NCI-H1436 treated with DMSO at 0.1 percent for 48 hours (cell line): ENCODE results near the gene CDK7.
"Not testable (repeated sequence)": the region's sequence is repeated elsewhere in the genome, so short reads cannot be mapped to it uniquely, and the experiment has no call there.

ENCODE experiments used
- DNase-seq: peaks from one replicate; lab custom pipeline; 2025; lab: John Stamatoyannopoulos, UW

The CDK7 gene

GRCh38 chr5:69237877-69238276 is 3.2 kb downstream of the CDK7 start:
- DNase-seq, result no peak

- no peak for DNase-seq
Measured at GRCh38 chr5:69238760-69239251, 4.1 kb downstream of the CDK7 start.

DNA sequence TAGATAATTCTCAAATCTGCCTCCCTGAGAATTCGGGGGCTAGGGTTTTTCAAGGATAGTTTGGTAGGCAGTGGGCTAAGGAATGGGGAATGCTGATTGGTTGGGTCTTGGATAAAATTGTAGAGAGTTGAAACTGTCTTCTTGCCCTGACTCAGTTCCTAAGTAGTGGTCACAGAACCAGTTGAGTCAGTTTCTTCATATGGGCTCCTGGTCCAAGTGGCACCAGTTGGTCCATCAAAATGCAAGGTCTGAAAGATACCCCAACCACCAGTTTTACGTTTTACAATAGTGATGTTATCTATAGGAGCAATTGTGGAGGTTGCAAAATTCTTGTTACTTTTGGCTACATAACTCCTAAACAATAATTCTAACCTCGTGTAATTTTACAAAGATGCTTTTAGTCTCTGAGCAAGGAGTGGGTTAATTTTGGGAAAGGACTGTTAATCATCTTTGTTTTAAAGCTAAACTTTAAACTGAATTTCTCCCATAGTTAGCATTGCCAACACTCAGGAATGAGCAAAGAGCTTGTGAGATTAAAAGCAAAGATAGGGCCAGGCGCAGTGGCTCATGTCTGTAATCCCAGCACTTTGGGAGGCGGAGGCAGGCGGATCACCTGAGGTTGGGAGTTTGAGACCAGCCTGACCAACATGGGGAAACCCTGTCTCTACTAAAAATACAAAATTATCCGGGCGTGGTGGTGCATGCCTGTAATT is 7.7 kb downstream of the CDK7 start:
- DNase-seq, result no peak

DNA sequence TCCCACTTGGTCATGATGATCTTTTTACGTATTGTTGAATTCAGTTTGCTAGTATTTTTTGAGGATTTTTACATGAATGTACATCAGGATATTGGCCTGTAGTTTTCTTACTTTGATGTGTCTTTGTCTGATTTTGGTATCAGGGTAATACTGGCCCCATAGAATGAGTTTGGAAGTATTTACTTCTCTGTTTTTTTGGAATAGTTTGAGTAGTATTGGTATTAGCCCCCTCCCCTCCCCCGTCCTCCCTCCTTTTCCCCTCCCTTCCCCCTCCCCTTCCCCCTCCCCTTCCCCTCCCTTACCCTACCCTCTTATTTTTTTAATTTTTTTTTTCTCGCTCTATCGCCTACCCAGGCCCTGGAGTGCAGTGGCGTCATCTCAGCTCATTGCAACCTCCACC is 10.3 kb downstream of the CDK7 start:
- no peak for DNase-seq

- DNase-seq, result no peak
Measured at GRCh38 chr5:69248019-69248418, 13.3 kb downstream of the CDK7 start.

- no peak for DNase-seq
Measured at GRCh38 chr5:69250593-69250992, 15.9 kb downstream of the CDK7 start.

DNA sequence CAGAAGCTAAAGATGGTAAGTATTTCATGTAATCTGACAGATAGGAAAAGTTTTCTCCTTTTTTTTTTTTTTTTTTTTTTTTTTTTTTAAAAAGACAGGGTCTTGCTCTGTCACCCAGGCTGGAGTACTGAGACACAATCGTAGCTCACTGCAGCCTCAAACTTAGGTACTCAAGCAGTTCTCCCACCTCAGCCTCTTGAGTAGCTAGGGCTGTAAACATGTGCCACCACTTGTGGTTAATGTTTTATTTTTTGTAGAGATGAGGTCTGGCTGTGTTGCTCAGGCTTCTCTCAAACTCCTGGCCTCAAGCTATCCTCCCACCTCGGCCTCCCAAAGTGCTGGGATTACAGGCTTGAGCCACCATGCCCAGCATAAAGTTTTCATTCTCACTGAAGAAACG is 17.8 kb downstream of the CDK7 start:
- DNase-seq, result no peak

GRCh38 chr5:69255940-69256339 is 21.3 kb downstream of the CDK7 start:
- not testable (repeated sequence) for DNase-seq

- DNase-seq, result no peak
Measured at GRCh38 chr5:69257577-69257976, 22.9 kb downstream of the CDK7 start.

GRCh38 chr5:69261034-69261433 is 26.3 kb downstream of the CDK7 start:
- DNase-seq, result no peak

DNA sequence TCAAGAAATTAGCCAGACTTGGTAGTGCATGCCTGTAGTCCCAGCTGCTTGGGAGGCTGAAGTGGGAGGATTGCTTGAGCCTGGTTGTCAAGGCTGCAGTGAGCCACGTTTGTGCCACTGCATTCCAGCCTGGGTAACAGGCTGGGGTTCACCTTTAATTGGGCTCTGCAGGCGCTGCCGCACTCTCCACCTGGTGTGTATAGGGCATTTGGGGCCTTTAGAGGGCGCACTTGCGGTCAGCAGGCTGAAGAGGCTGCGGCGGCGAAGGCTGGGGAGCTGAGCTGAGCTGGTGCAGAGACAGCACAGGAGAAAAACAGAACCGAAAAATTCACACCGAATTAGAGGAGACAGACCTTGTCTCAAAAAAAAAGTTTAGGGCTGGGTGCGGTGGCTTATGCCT is 31.2 kb downstream of the CDK7 start:
- DNase-seq, result no peak

DNA sequence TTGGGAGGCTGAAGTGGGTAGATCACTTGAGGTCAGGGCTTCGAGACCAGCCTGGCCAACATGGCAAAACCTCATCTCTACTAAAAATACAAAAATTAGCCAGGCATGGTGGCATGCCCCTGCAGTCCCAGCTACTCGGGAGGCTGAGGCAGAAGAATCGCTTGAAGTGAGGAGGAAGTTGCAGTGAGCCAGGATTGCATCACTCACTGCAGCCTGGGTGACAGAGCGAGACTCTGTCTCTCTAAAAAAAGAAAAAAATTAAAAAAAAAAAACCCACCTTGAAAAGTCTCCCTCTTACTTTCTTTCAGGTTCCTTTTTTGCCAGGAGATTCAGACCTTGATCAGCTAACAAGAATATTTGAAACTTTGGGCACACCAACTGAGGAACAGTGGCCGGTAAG is 34.2 kb downstream of the CDK7 start:
- no peak for DNase-seq

GRCh38 chr5:69270840-69271239 is 36.2 kb downstream of the CDK7 start:
- DNase-seq, result no peak

GRCh38 chr5:69271376-69271775 is 36.7 kb downstream of the CDK7 start:
- DNase-seq, result no peak

DNA sequence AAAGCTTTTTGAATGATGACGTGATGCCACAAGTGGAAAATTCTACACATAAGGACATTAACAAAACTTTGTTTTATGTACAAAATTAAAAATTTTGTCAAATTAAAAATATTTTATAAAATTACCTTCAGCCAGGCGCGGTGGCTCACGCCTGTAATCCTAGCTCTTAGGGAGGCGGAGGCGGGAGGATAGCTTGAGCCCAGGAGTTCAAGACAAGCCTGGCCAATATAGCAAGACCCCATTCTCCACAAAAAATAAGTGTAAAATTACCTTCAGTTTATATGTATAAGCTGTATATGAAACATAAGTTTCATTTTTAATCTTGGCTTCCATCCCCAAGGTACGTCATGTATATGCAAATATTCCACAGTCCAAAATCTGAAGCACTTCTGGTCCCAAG is 40.9 kb downstream of the CDK7 start:
- no peak for DNase-seq

- DNase-seq, result no peak
Measured at GRCh38 chr5:69276422-69277174, 41.9 kb downstream of the CDK7 start.

DNA sequence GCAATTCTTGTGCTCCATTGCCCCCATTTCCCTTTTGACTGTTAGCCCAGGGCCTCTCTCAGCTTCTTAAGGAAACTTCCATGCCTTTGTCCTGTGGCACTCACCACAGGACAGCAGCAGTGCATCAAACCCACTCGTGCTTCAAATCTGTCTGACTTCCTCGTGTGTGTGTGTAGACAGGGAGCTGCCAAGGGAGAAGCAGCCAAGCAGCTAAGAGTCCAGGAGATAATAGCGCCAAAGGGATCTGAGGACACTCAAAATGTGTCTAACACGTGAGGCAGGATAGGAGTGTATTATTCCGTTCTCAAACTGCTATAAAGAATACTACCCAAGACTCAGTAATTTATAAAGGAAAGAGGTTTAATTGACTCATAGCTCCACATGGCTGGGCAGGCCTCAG is 44.8 kb downstream of the CDK7 start:
- no peak for DNase-seq

GRCh38 chr5:69281114-69281513 is 46.4 kb downstream of the CDK7 start:
- DNase-seq, result no peak

- no peak for DNase-seq
Measured at GRCh38 chr5:69284203-69284602, 49.5 kb downstream of the CDK7 start.

DNA sequence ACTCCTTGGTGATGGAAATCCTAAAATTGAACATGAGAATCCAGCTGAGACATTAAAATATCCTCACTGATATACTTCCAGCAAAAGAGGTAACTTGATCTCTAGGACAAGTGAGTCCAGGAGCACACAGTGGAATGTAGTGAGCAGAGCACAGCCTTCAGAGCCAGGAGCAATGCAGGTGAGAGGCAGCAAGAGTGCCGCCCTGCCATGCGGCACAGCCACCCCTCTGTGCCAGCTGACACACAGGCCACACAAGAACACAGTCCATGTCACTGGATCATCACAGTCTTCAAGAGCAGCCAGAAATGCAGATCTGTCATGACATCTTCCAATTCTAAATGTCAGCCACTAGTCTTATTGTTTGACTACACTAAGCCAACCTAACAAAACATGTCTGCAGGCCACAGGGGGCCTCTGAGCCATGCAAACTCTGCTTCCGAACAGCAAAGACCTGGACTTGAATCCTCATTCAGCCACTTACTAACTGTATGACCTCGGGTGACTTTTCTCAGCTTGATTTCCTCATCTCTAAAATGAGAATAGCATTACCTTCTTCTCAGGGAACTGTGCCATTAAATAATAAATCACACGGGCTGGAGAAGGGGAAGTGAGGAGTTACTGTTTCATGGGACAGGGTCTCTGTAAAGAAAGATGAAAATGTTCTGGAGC is 50.9 kb downstream of the CDK7 start:
- no peak for DNase-seq

- no peak for DNase-seq
Measured at GRCh38 chr5:69288069-69288468, 53.4 kb downstream of the CDK7 start.

DNA sequence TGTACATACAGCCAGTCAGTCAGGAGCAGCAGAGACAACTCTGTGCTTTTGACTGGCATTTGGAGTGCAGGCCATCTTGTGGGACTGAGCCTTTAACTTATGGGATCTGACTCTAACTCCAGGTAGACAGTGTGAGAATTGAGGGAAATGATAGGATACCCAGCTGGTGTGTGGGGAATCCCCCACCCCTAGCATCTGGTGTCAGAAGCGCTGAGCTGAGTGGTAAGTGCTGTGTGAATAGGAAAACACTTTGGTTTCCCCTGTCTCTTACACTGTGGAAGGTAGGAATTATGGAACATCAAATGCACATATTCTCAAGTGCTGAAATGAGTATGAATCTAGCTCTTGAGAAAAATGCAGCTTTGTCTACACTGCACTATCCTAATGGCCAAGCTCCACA is 54.0 kb downstream of the CDK7 start:
- DNase-seq, result no peak

GRCh38 chr5:69292306-69292705 is 57.6 kb downstream of the CDK7 start:
- DNase-seq, result no peak
